ENCODE measurements around the gene DNAJC16.

The DNAJC16 gene

DNA sequence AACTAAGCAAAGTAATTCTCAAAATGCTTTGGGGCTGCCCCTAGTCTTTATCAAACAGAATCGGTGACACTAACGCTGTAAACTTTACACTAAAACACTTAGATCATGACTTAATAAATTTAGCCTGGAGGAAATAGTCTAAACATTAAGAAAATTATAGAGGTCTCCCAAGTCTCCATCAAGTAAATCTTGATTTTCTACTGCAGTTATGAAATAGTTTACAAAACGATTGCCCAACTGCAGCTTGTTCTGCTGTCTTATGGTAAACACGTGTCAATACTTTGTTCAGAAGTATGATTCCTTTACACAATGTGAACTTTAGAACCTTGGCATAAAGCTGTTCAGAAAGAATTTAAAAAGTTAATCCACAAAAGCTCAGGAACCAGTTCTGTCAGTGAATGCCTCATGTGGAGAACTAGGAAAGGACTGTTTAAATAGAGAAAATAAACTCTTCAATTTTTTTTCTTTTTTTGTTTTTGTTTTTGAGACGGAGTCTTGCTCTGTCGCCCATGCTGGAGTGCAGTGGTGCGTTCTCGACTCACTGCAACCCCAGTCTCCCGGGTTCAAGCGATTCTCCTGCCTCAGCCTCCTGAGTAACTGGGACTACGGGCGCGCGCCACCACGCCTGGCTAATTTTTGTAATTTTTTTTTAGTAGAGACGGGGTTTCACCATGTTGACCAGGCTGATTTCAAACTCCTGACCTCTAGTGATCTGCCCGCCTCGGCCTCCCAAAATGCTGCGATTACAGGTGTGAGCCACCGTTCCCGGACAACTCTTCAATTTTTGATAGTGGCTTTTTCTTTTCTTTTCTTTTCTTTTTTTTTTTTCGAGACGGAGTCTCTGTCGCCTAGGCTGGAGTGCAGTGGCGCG lies 92.2 kb downstream of the DNAJC16 start:
- in situ Hi-C loops (cut with MboI; ENCODE audit: low sequenced_read_pairs) = no loop called here

GRCh38 chr1:15620155-15620545 lies 93.5 kb downstream of the DNAJC16 start:
- in situ Hi-C loops (cut with MboI; ENCODE audit: low sequenced_read_pairs) = no loop called here

DNA sequence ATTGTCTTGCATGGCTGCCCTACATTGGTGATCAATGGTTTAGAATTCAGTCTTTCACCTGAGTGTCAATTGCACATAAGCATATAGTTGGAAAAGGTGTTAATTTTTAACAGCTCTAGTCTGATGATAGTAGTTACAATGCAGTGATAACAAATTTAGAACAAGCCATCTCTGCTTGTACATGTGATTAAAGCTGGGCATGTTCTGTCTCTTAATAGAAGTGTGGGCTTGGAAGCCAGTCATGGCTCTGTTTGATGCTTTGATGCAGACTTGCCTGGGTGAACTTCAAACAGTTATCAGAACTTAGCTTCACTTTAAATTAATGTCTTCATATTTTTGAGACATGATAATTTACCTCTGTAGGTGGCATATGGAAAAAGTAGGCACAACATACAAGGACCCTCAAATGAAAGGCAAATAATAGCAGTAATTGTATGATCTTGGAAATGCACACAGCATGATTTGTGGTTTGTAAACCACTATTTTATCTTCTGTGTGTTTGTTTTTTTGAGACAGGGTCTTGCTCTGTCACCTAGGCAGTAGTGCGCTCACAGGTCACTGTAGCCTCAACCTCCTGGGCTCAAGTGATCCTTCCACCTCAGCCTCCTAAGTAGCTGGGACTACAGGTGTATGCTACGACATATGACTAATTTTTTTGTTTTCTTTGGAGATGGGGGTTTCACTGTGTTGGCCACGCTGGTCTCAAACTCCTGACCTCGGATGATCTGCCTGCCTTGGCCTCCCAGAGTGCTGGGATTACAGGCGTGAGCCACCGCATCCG lies 94.4 kb downstream of the DNAJC16 start:
- in situ Hi-C loops (cut with MboI; ENCODE audit: low sequenced_read_pairs) = no loop called here

DNA sequence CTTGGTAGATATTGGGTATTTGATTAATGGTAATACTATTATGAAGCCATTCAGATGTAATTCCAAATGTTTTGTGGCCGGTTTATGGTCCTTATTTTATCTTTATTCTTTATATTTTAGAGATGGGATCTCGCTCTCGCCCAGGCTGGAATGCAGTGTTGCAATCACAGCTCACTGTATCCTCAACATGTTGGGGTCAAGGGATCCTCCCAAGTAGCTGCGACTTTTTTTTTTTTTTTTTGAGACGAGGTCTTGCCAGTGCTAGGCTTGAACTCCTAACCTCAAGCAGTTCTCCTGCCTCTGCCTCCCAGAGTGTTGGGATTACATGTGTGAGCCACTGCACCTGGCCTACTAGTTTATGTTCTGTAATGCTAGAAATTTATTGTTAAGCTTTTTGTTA lies 95.3 kb downstream of the DNAJC16 start:
- in situ Hi-C loops (cut with MboI; ENCODE audit: low sequenced_read_pairs) = no loop called here

GRCh38 chr1:15622712-15623373 lies 96.2 kb downstream of the DNAJC16 start:
- in situ Hi-C loops (cut with MboI; ENCODE audit: low sequenced_read_pairs) = no loop called here

DNA sequence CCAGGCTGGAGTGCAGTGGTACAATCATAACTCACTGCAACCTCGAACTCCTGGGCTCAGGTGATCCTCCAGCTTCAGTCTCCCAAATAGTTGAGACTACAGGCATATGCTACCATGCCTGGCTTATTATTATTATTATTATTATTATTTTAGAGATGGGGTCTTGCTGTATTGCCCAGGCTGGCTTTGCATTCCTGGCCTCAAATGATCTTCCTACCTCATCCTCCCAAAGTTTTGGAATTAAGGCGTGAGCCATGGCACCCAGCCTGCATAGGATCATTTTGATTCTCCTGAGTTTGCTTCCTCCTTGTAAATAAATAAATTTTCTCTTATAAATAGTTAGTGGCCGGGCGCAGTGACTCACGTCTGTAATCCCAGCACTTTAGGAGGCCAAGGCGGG lies 96.8 kb downstream of the DNAJC16 start:
- in situ Hi-C loops (cut with MboI; ENCODE audit: low sequenced_read_pairs) = no loop called here

DNA sequence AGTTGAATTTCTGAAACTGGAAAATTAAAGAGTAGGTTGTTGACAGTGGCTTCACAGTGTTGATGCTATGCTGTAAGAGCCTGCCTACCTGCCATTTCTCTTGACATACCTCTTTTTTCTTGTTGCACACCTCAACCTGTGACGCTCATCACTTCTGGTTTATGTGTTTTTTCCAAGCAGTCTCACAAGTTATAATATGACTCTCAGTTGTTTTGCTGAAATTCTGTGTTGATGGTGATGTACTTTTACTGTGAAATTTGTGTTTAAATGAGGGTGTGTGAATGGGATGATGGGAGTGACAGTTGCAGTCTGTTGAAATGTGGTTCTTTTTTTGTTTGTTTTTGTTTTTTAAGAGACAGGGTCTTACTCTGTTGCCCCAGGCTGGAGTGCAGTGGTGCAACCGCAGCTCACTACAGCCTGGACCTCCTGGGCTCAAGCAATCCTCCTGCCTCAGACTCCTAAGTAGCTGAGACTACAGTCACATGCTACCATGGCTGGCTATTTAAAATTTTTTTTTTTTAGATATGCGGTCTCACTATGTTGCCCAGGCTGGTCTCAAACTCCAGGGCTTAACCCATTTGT lies 97.6 kb downstream of the DNAJC16 start:
- in situ Hi-C loops (cut with MboI; ENCODE audit: low sequenced_read_pairs) = no loop called here

DNA sequence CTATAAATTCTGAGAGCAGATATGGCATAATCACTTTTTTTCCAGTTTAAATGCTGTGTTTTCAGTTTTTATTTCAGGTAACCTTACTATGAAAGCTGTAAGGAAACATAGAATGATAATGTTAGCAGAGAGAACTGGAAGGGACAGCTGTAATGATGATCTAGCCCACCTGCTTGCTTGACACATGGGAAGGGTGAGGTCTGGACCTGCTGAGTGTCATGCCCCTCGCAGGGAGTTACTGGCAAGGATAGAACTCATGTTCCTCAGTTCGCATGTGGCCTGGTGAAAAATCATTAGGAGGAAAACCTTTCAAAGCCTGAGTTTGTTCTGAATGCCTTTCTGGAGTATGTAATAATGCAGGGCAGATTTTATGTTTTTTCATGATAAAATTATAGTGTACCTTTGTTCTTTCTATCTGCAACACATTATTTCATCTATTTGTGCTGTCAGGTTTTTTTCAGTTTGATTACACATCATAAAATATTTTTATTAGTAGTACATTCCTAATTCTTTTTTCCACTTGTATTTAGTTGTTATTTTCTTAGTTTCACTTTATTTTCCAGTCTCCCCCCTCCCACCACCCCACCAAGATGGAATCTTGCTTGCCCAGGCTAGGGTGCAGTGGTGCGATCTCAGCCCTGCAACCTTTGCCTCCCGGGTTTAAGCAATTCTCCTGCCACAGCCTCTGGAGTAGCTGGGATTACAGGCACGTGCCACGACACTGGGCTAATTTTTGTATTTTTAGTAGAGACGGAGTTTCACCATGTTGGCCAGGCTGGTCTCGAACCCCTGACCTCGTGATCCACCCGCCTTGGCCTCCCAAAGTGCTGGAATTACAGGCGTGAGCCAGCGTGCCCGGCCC lies 98.6 kb downstream of the DNAJC16 start:
- in situ Hi-C loops (cut with MboI; ENCODE audit: low sequenced_read_pairs) = no loop called here
